ENCODE data around the gene MOB3B.
A peak's percentile ranks its signal among the peaks of the same experiment; 100 is the strongest.

Gene MOB3B

DNA sequence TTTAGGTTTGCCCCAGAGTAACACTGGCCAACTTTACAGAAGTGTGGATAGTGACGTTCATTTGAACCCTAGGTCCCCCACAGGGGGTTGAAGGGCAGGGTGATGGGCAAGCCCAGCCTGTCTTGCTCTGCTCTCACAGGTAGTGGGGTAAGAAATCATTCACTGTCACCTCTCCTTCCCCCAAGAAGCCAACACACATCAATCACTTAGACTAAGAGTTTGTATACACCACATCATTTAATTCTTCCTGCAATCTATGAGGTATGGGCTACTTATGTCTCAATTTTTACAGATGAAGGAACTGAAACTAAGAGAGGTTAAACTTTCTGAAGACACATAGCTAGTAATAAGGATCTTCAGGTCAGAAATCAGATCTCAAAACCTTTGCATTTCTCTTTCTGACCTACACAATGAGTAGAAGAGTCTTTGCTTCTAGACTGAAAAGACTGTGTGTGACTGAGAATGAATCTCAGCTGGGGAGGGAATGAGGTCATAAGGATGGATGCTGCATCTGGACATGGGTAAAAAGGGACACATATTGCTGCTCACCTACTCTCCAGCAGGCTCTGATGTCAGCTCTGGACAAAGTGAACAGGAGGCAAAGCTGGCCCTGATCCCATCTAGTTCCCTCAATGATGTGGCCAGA, 151.7 kb downstream of the MOB3B start:
- Mint-ChIP-seq H3K27ac (peak overlapping the region; percentile 92), H3K4me3 (peak overlapping the region; percentile 56), H3K36me3 (peaks cover 2% of the 10 kb centered on the region), H3K4me1 (peaks cover 61% of the 10 kb centered on the region), H3K27me3 (no peaks in the 10 kb centered on the region), H3K9me3 (no peaks in the 10 kb centered on the region)
- ATAC-seq (ENCODE audit: low read depth) = peak; percentile 85
- peak; percentile 45 for DNase-seq (ENCODE audit: low spot score in 2 of 2)

- H3K27ac Mint-ChIP-seq = peak overlapping the region; percentile 92
- peaks cover 59% of the 10 kb centered on the region for H3K4me1 Mint-ChIP-seq
- ATAC-seq (ENCODE audit: low read depth) = no peak
- DNase-seq (ENCODE audit: low spot score in 2 of 2) = no peak
- no peaks in the 10 kb centered on the region for H3K27me3 Mint-ChIP-seq
- peaks cover 3% of the 10 kb centered on the region for H3K36me3 Mint-ChIP-seq
- peak overlapping the region; percentile 56 for H3K4me3 Mint-ChIP-seq
- no peaks in the 10 kb centered on the region for H3K9me3 Mint-ChIP-seq
Observed at GRCh38 chr9:27377147-27377807, 152.3 kb downstream of the MOB3B start.

GRCh38 chr9:27373851-27374250, 155.8 kb downstream of the MOB3B start:
- Mint-ChIP-seq H3K4me1 (peaks cover 58% of the 10 kb centered on the region), H3K36me3 (peaks cover 7% of the 10 kb centered on the region), H3K9me3 (no peaks in the 10 kb centered on the region), H3K27me3 (no peaks in the 10 kb centered on the region), H3K27ac (no peak overlapping the region), H3K4me3 (no peak overlapping the region)
- no peak for DNase-seq (ENCODE audit: low spot score in 2 of 2)
- no peak for ATAC-seq (ENCODE audit: low read depth)

DNA sequence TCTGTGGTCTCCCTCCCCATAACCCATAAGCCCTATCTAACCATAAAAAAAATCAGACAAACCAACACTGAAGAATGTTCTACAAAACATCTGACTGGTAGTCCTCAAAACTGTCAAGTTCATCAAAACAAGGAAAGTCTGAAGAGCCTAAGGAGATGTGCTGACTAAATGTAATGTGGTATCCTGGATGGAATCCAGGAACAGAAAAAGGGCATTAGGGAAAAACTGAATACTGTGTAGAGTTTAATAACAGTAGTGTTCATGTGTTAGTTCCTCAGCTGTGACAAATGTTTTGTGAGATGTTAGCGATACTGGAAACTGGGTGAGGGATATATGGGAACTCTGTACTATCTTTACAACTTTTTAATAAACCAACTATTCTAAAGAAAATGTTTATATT, 157.0 kb downstream of the MOB3B start:
- no peak for DNase-seq (ENCODE audit: low spot score in 2 of 2)
- Mint-ChIP-seq H3K36me3 (peaks cover 7% of the 10 kb centered on the region), H3K4me3 (no peak overlapping the region), H3K4me1 (peaks cover 55% of the 10 kb centered on the region), H3K27me3 (no peaks in the 10 kb centered on the region), H3K9me3 (no peaks in the 10 kb centered on the region), H3K27ac (no peak overlapping the region)
- ATAC-seq (ENCODE audit: low read depth) = no peak

- Mint-ChIP-seq H3K36me3 (peaks cover 7% of the 10 kb centered on the region), H3K27me3 (no peaks in the 10 kb centered on the region), H3K4me1 (peaks cover 59% of the 10 kb centered on the region), H3K4me3 (no peak overlapping the region), H3K9me3 (no peaks in the 10 kb centered on the region), H3K27ac (no peak overlapping the region)
- ATAC-seq (ENCODE audit: low read depth) = no peak
- no peak for DNase-seq (ENCODE audit: low spot score in 2 of 2)
Observed at GRCh38 chr9:27371382-27371781, 158.2 kb downstream of the MOB3B start.

GRCh38 chr9:27369591-27369990, 160.0 kb downstream of the MOB3B start:
- peak overlapping the region; percentile 48 for H3K27ac Mint-ChIP-seq

DNA sequence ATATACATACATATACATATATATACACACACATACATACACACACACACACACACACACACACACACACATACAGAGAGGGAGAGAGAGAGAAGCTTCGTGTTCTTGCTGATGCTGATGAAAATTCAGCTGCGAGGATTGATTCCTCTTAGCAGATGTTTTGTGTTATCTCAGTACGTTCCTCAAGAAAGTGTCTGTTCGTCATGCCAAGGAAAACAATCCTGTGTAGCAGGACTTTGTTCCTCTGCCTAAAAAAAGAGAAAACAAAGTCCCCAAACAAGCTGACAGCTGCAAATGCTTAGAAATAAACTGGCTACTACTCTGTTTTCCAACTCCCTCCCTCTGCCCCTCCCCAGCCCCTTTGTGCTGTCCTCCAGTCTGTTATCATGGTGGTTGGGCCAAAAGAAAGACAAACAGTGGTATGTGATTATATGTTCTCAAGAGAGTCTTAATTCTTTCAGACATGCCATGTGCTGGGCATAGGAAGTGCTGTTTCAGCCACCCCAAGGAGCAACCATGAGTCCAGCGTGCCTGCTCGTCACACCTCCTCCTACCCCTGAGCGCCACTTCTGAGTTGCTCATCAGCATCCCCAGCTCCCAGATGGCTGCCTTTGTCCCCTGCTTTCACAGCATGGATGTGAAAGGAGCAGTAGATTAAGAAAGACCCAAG, 161.2 kb downstream of the MOB3B start:
- Mint-ChIP-seq H3K9me3 (no peaks in the 10 kb centered on the region), H3K27me3 (no peaks in the 10 kb centered on the region), H3K4me1 (peaks cover 56% of the 10 kb centered on the region), H3K27ac (peak overlapping the region; percentile 65), H3K4me3 (peak overlapping the region; percentile 53), H3K36me3 (peaks cover 5% of the 10 kb centered on the region)
- ATAC-seq (ENCODE audit: low read depth) (no peak), DNase-seq (ENCODE audit: low spot score in 2 of 2) (no peak)

More at GRCh38 chr9:27369591-27369990, 160.0 kb downstream of the MOB3B start:
- no peaks in the 10 kb centered on the region for H3K9me3 Mint-ChIP-seq
- peaks cover 62% of the 10 kb centered on the region for H3K4me1 Mint-ChIP-seq
- peak overlapping the region; percentile 73 for H3K4me3 Mint-ChIP-seq
- DNase-seq (ENCODE audit: low spot score in 2 of 2) (no peak), ATAC-seq (ENCODE audit: low read depth) (peak; percentile 33)
- H3K27me3 Mint-ChIP-seq = no peaks in the 10 kb centered on the region
- H3K36me3 Mint-ChIP-seq = peaks cover 7% of the 10 kb centered on the region

DNA sequence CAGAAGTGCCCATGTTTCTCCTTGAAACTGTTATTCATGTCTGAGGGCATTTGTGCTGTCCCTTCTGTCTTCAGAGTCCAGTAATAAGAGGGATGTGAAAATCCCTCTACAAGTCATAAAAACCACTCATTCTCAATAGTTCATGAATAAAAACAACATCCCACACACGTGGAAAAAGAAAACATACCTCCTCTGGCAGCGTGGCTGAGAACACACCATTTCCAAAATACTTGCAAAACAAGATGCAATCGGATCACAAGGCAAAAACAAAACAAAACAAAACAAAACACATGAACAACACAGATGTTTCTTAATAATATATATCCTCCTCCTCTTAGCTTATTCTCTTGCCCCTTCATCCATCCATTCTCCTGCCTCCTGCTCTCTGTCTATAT, 161.7 kb downstream of the MOB3B start:
- H3K4me1 Mint-ChIP-seq = peaks cover 56% of the 10 kb centered on the region
- H3K4me3 Mint-ChIP-seq = peak overlapping the region; percentile 80

GRCh38 chr9:27367175-27367798, 162.3 kb downstream of the MOB3B start:
- Mint-ChIP-seq H3K4me3 (peak overlapping the region; percentile 80), H3K4me1 (peaks cover 52% of the 10 kb centered on the region), H3K27me3 (no peaks in the 10 kb centered on the region), H3K27ac (peak overlapping the region; percentile 65), H3K9me3 (no peaks in the 10 kb centered on the region), H3K36me3 (peaks cover 3% of the 10 kb centered on the region)
- ATAC-seq (ENCODE audit: low read depth) (peak; percentile 90), DNase-seq (ENCODE audit: low spot score in 2 of 2) (peak in 1 of 2 donors; percentile 26)

More for the DNA sequence above, 161.7 kb downstream of the MOB3B start:
- ATAC-seq (ENCODE audit: low read depth) (no peak), DNase-seq (ENCODE audit: low spot score in 2 of 2) (no peak)
- Mint-ChIP-seq H3K36me3 (peaks cover 5% of the 10 kb centered on the region), H3K27ac (peak overlapping the region; percentile 65), H3K27me3 (no peaks in the 10 kb centered on the region), H3K9me3 (no peaks in the 10 kb centered on the region)

DNA sequence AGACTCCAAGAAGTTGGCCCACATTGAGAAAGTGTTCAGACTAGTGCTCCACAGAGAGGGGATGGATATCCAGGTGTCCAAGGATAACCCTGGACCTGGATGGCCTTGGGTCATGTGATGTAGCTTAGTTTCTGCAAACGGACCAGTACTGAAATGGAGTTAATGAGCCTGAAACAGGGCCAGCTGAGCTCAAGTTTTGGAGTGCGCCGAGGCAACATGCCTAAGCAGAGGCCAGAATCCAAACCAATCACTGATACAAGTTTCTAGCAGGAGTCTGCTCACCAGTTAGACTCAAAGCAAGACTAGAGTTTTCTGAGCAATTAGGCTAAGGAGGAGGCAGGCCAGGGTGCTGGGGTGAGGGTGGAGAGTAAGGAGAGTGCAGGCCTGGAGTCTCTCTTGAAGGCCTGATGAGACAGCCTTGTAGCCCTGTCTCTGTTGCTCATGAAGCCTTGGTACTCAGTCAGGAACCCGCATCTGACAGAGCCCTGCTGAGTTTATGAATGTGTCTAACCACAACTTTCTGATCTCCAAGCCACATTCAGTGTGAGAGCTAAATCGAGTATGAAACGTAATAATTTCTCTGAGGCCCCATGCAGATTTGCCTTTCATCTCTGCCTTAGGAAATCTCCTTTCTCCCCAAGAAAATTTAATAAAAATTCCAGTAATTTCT, 163.8 kb downstream of the MOB3B start:
- no peaks in the 10 kb centered on the region for H3K36me3 Mint-ChIP-seq
- no peaks in the 10 kb centered on the region for H3K27me3 Mint-ChIP-seq
- H3K27ac Mint-ChIP-seq = peak overlapping the region; percentile 10
- ATAC-seq (ENCODE audit: low read depth) = peak; percentile 25
- DNase-seq (ENCODE audit: low spot score in 2 of 2) = no peak
- H3K4me3 Mint-ChIP-seq = peak overlapping the region; percentile 22
- H3K4me1 Mint-ChIP-seq = peaks cover 46% of the 10 kb centered on the region
- H3K9me3 Mint-ChIP-seq = no peaks in the 10 kb centered on the region

DNA sequence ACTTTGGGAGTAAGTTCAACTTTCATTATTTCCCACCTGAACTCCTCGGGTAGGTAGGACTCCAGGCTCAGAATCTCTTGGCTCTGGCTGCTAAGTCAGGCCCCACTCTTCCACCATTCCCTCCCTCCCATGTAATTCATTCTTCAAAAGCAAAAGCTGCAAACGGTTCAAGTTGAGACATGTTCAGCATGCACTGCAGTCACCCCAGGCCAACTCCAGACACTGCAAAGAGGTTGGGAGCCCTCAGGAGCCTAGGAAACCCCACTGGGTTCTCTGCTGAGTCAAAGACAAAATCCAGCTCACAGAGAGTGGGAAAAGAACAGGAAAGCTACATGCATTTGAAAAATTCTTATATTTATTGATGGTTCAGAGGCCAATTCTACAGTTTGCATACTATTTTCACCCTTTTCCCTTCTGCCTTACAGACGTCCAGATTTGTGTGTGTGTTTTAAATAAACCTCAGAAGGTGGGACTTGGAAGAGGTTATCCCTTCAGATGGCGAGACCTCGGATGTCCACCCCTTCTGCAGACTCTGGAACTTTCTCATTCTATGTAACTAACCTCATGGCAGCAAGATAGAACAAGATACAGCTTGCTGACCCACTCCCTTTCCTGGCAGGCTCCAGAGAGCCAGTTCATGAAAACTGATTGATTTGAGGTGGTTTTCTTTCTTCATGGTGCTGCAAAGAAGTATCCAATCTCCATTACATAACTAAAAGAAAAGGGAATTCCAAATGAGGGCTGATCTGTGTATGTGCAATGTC, 167.0 kb downstream of the MOB3B start:
- Mint-ChIP-seq H3K27me3 (no peaks in the 10 kb centered on the region), H3K36me3 (peaks cover 11% of the 10 kb centered on the region), H3K4me3 (no peak overlapping the region), H3K4me1 (peaks cover 28% of the 10 kb centered on the region), H3K9me3 (no peaks in the 10 kb centered on the region), H3K27ac (no peak overlapping the region)
- ATAC-seq (ENCODE audit: low read depth) (no peak), DNase-seq (ENCODE audit: low spot score in 2 of 2) (no peak)

- H3K27ac Mint-ChIP-seq = no peak overlapping the region
- no peaks in the 10 kb centered on the region for H3K27me3 Mint-ChIP-seq
- peaks cover 20% of the 10 kb centered on the region for H3K4me1 Mint-ChIP-seq
- no peak overlapping the region for H3K4me3 Mint-ChIP-seq
- peaks cover 15% of the 10 kb centered on the region for H3K36me3 Mint-ChIP-seq
- ATAC-seq (ENCODE audit: low read depth) = no peak
- no peak for DNase-seq (ENCODE audit: low spot score in 2 of 2)
- no peaks in the 10 kb centered on the region for H3K9me3 Mint-ChIP-seq
Observed at GRCh38 chr9:27361492-27361891, 168.1 kb downstream of the MOB3B start.

DNA sequence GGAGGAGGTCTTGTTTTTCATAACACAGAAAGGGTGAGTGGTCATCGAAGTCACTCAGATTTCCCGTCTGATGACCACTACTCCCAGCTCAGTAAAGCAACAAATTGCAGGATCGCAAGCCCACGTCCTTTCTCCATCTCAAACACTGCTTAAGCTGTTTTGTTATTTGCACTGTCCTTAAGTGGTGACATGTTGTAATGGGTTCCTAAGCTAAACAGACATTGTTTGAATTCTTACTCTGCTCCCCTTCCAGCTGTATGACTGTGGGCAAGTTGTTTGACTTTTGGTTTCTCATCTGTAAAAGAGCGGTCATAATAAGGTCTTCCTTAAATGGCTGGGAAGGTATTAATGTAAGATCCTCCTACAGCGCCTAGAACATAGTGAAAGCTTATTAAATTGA, 169.9 kb downstream of the MOB3B start:
- Mint-ChIP-seq H3K36me3 (peaks cover 16% of the 10 kb centered on the region), H3K27ac (peak overlapping the region; percentile 45), H3K9me3 (no peaks in the 10 kb centered on the region), H3K4me1 (peaks cover 12% of the 10 kb centered on the region), H3K4me3 (no peak overlapping the region), H3K27me3 (no peaks in the 10 kb centered on the region)
- ATAC-seq (ENCODE audit: low read depth) (no peak), DNase-seq (ENCODE audit: low spot score in 2 of 2) (no peak)

Measured in memory B cell (primary cell).